Measurements from ENCODE around the gene PTPRK. TPM values are rescaled to one million over a fixed set of nuclear protein-coding genes. Genes with fewer than 3 reads are reported as not detected.

PTPRK gene
- total and polyA plus RNA-seq, 5 experiments from 2014 or later, result 3.7 to 7.5 (median 6.3) TPM

GRCh38 chr6:128158496-128158895 is 361.9 kb downstream of the PTPRK start:
- ATAC-seq, result no peak
- no peak overlapping the region for H3K4me3 Mint-ChIP-seq
- POLR2A ChIA-PET, result no interaction called here

DNA sequence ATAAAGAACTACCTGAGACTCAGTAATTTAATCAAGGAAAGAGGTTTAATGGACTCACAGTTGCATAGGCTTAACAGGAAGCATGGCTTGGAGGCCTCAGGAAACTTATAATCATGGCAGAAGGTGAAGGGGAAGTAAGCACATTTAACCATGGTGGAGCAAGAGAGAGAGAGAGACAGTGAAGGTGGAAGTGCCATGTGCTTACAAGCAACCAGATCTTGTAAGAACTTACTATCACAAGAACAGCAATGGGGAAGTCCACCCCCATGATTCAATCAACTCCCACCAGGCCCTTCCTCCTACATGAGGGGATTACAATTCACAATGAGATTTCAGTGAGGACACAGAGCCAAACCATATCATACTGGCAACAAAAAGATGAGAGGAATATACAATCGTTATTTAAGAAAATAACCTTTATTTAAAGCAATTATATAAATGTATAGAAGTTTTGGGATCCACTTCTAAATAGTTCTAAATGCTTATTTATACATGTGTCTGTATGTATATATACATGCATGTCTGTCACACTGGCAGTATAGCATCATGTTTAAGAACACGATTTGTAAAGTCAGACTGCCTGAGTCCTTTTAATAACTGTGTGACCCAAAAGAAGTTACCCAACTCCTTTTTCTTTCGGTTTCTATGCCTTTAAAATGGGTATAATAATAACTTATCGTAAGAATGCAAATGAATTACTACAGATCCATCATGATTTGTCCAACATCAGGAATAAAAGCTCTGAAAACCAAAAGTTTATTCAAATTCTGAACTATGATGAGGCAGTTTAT is 363.9 kb downstream of the PTPRK start:
- POLR2A ChIA-PET, result no interaction called here

More at GRCh38 chr6:128158496-128158895, 361.9 kb downstream of the PTPRK start:
- H3K27me3 Mint-ChIP-seq, result no peaks in the 10 kb centered on the region
- H3K9me3 Mint-ChIP-seq, result no peaks in the 10 kb centered on the region
- no peak overlapping the region for H3K27ac Mint-ChIP-seq
- DNase-seq, result no peak
- H3K36me3 Mint-ChIP-seq, result peaks cover 0 to 4% (median 0%) of the 10 kb centered on the region in 3 donors
- peaks cover 0 to 13% (median 4%) of the 10 kb centered on the region in 4 donors for H3K4me1 Mint-ChIP-seq

DNA sequence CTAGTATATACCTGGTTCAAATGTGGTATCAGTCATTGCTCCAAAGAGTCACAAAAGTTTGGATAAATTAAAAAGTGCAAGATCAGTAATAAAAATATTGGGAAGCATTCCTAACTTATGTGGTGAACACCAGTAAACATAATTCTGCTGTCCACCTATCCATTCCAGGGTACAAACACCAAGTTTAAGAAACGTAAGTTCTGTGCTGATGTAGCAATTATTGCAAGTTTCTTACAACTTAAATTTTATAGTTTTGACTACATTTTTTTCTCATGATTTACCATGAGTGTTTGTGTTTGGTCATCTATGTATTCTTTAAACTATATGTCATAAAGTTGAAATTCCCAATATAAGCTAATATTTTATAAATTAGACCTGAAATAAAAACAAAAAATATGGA is 364.6 kb downstream of the PTPRK start:
- POLR2A ChIA-PET, result no interaction called here
- no peak overlapping the region for H3K4me3 Mint-ChIP-seq
- peaks cover 2 to 13% (median 4%) of the 10 kb centered on the region in 4 donors for H3K4me1 Mint-ChIP-seq
- H3K36me3 Mint-ChIP-seq, result peaks cover 0 to 4% (median 0%) of the 10 kb centered on the region in 3 donors
- no peaks in the 10 kb centered on the region for H3K9me3 Mint-ChIP-seq
- ATAC-seq (no peak), DNase-seq (no peak)
- H3K27me3 Mint-ChIP-seq, result no peaks in the 10 kb centered on the region
- H3K27ac Mint-ChIP-seq, result peak overlapping the region in 1 of 10 donors; percentile 44

More for the DNA sequence above, 363.9 kb downstream of the PTPRK start:
- no peak for ATAC-seq
- Mint-ChIP-seq H3K4me1 (peaks cover 2 to 13% (median 4%) of the 10 kb centered on the region in 4 donors), H3K4me3 (no peak overlapping the region), H3K27ac (peak overlapping the region in 1 of 10 donors; percentile 40), H3K27me3 (no peaks in the 10 kb centered on the region), H3K9me3 (no peaks in the 10 kb centered on the region), H3K36me3 (peaks cover 0 to 4% (median 0%) of the 10 kb centered on the region in 3 donors)
- DNase-seq, result no peak

DNA sequence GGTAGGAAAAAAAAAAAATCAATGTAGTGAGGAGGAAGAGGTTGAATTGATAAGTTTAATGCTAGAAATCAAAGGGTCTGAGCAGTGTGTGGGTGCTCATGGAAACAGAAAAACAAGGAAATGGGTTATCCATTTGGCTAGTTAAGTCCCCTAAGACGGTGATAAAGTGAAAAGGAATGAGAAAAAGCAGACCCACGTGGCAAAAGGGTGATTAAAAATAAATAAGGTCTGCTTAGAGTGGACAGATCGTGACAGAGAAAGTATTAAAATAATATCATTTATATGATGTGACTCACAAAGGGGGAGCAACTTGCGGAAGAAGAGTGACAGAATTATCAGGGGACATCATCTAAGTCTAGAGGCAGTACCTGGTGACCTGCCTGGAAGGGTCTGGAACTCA is 367.8 kb downstream of the PTPRK start:
- POLR2A ChIA-PET, result no interaction called here
- DNase-seq, result no peak
- Mint-ChIP-seq H3K27me3 (no peaks in the 10 kb centered on the region), H3K4me1 (peaks cover 3 to 9% (median 3%) of the 10 kb centered on the region in 4 donors), H3K36me3 (peaks cover 0 to 4% (median 0%) of the 10 kb centered on the region in 3 donors), H3K27ac (no peak overlapping the region), H3K4me3 (no peak overlapping the region), H3K9me3 (no peaks in the 10 kb centered on the region)
- no peak for ATAC-seq

DNA sequence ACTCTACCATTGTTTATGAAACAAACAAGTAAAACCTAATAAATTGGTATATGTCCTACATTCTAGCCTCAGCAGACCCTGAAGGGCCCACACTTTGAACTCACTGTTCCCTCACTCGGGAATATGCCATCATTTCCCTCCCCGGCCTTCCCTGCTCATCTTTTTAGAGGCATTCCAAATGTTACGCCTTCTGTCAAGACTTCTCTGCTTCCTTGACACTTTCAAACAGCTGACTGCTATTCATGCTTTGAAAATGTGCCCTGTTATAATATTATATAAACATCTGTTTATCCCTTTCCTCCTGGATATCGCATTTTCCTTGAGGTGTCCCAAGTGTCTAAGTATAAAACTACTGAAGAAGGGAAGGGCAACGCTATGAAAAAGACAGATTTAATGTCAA is 370.0 kb downstream of the PTPRK start:
- no peak for ATAC-seq
- Mint-ChIP-seq H3K4me1 (peaks cover 0 to 7% (median 3%) of the 10 kb centered on the region in 4 donors), H3K4me3 (no peak overlapping the region), H3K36me3 (no peaks in the 10 kb centered on the region), H3K9me3 (no peaks in the 10 kb centered on the region), H3K27me3 (no peaks in the 10 kb centered on the region), H3K27ac (no peak overlapping the region)
- POLR2A ChIA-PET, result no interaction called here
- no peak for DNase-seq

GRCh38 chr6:128149796-128150195 is 370.6 kb downstream of the PTPRK start:
- DNase-seq, result no peak
- ATAC-seq, result no peak
- H3K27me3 Mint-ChIP-seq, result no peaks in the 10 kb centered on the region
- H3K9me3 Mint-ChIP-seq, result no peaks in the 10 kb centered on the region
- no peaks in the 10 kb centered on the region for H3K36me3 Mint-ChIP-seq
- peaks cover 3 to 10% (median 5%) of the 10 kb centered on the region in 4 donors for H3K4me1 Mint-ChIP-seq
- no peak overlapping the region for H3K27ac Mint-ChIP-seq
- POLR2A ChIA-PET, result no interaction called here
- H3K4me3 Mint-ChIP-seq, result no peak overlapping the region

GRCh38 chr6:128144320-128144719 is 376.1 kb downstream of the PTPRK start:
- H3K27me3 Mint-ChIP-seq, result no peaks in the 10 kb centered on the region
- peaks cover 9 to 29% (median 15%) of the 10 kb centered on the region in 4 donors for H3K4me1 Mint-ChIP-seq
- DNase-seq (no peak), ATAC-seq (no peak)
- H3K9me3 Mint-ChIP-seq, result no peaks in the 10 kb centered on the region
- H3K36me3 Mint-ChIP-seq, result no peaks in the 10 kb centered on the region
- no peak overlapping the region for H3K27ac Mint-ChIP-seq
- POLR2A ChIA-PET, result no interaction called here
- no peak overlapping the region for H3K4me3 Mint-ChIP-seq

- H3K27ac Mint-ChIP-seq, result no peak overlapping the region
- H3K4me3 Mint-ChIP-seq, result no peak overlapping the region
- DNase-seq (no peak), ATAC-seq (no peak)
- peaks cover 12 to 28% (median 15%) of the 10 kb centered on the region in 4 donors for H3K4me1 Mint-ChIP-seq
- H3K36me3 Mint-ChIP-seq, result no peaks in the 10 kb centered on the region
- POLR2A ChIA-PET, result no interaction called here
- H3K27me3 Mint-ChIP-seq, result no peaks in the 10 kb centered on the region
- H3K9me3 Mint-ChIP-seq, result no peaks in the 10 kb centered on the region
Measured at GRCh38 chr6:128141932-128142331, 378.5 kb downstream of the PTPRK start.

GRCh38 chr6:128139519-128139918 is 380.9 kb downstream of the PTPRK start:
- Mint-ChIP-seq H3K4me3 (no peak overlapping the region), H3K9me3 (no peaks in the 10 kb centered on the region)
- ATAC-seq, result no peak

DNA sequence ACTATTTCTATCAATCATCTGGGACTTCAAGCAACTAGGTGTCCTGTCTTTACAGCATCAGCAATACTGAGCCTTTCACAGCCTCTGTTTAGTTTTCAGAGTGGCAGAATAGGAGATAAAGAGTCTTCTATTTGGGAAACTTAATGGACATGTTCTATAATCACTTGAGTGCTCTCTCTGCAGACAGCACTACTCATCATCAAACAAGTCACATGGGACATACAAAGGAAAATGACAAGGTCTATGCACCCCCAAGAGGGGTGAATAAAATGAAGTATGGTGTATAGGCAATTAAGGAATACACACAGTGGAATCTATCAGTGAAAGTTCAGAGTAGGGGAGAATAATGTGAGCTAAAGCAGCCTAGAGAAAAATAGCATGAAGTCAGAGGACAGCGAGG is 381.7 kb downstream of the PTPRK start:
- Mint-ChIP-seq H3K9me3 (no peaks in the 10 kb centered on the region), H3K4me1 (peaks cover 1 to 14% (median 7%) of the 10 kb centered on the region in 4 donors), H3K27me3 (no peaks in the 10 kb centered on the region), H3K27ac (no peak overlapping the region), H3K4me3 (no peak overlapping the region), H3K36me3 (peaks cover 0 to 3% (median 0%) of the 10 kb centered on the region in 3 donors)
- no peak for ATAC-seq
- no peak for DNase-seq
- POLR2A ChIA-PET, result no interaction called here

More at GRCh38 chr6:128139519-128139918, 380.9 kb downstream of the PTPRK start:
- Mint-ChIP-seq H3K36me3 (peaks cover 0 to 3% (median 0%) of the 10 kb centered on the region in 3 donors), H3K27ac (peak overlapping the region in 1 of 10 donors; percentile 11), H3K4me1 (peaks cover 8 to 22% (median 12%) of the 10 kb centered on the region in 4 donors), H3K27me3 (no peaks in the 10 kb centered on the region)
- POLR2A ChIA-PET, result no interaction called here
- no peak for DNase-seq

DNA sequence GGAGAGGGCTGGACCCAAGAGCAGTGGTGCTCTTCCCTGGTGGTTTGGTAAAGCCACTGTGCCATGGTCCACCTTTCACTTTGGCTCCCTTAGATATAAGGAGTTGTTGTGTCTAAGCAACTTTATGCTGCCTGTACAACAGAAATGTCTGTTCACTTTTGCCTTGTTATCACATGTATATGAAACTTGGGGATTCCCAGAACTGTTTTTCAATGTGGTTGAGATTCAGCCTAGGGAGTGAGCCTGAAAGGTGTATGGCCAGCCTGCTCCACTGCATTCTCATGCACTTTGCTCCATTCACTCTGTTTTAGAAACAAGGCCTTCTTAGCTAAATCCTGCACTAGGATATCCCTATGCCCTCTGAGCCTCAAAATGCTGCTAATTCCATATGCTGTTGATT is 385.1 kb downstream of the PTPRK start:
- POLR2A ChIA-PET, result no interaction called here

DNA sequence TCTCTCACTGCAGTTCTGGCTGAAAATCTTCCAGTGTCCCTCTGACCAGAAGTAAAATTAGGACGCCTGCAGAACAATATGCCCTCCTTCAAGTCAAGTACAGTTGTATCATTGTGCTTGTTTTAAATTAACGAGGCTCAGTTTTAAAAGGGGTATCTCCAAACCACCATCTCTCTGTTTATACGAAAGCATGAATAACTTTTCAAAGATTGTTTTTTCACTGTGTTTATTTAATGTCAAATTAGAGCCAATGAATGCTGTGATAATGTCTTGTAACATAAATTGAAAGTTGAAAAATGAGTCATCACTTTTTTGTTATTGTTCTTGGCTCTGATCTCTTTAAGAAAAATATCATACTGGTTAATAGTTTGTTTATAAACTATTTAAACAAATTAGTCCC is 388.8 kb downstream of the PTPRK start:
- no peak overlapping the region for H3K4me3 Mint-ChIP-seq
- POLR2A ChIA-PET, result interaction anchor here (0.9 kb wide), 1 partner anchor 12 kb away, joined by 3 read pairs; no protein-coding TSS in a partner anchor

More for the DNA sequence above, 385.1 kb downstream of the PTPRK start:
- no peak overlapping the region for H3K4me3 Mint-ChIP-seq
- H3K36me3 Mint-ChIP-seq, result peaks cover 0 to 4% (median 3%) of the 10 kb centered on the region in 3 donors
- DNase-seq, result no peak
- no peak overlapping the region for H3K27ac Mint-ChIP-seq
- H3K27me3 Mint-ChIP-seq, result no peaks in the 10 kb centered on the region
- no peak for ATAC-seq
- peaks cover 0 to 2% (median 0%) of the 10 kb centered on the region in 9 donors for H3K9me3 Mint-ChIP-seq
- H3K4me1 Mint-ChIP-seq, result peaks cover 0 to 12% (median 7%) of the 10 kb centered on the region in 4 donors

DNA sequence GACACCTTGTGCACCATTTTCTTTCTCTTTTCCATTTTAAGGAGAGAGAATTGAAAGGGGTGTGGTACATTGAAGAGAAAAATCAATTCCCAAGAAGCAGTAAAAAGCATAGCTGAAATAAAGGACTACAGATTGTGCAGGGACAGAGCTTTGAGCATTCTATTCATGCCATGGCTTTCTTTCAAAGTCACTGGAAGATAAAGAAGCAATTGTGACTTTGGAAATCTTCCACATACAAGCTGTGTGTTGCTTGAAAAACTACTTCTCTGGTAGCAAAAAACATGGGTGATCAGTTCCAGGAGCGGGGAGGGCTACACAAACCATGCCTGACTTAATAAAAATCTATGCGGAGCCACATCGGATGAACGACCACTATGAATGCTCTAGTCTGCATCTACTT is 389.4 kb downstream of the PTPRK start:
- ATAC-seq (no peak), DNase-seq (no peak)
- no peaks in the 10 kb centered on the region for H3K27me3 Mint-ChIP-seq
- H3K27ac Mint-ChIP-seq, result no peak overlapping the region
- H3K4me1 Mint-ChIP-seq, result peaks cover 0 to 8% (median 0%) of the 10 kb centered on the region in 4 donors
- POLR2A ChIA-PET, result no interaction called here
- H3K9me3 Mint-ChIP-seq, result peaks cover 0 to 4% (median 0%) of the 10 kb centered on the region in 9 donors
- peaks cover 0 to 13% (median 4%) of the 10 kb centered on the region in 3 donors for H3K36me3 Mint-ChIP-seq
- H3K4me3 Mint-ChIP-seq, result no peak overlapping the region

More for the DNA sequence above, 388.8 kb downstream of the PTPRK start:
- no peaks in the 10 kb centered on the region for H3K27me3 Mint-ChIP-seq
- no peak for DNase-seq
- no peak overlapping the region for H3K27ac Mint-ChIP-seq
- H3K36me3 Mint-ChIP-seq, result peaks cover 0 to 11% (median 4%) of the 10 kb centered on the region in 3 donors
- peaks cover 0 to 8% (median 0%) of the 10 kb centered on the region in 4 donors for H3K4me1 Mint-ChIP-seq
- peaks cover 0 to 4% (median 0%) of the 10 kb centered on the region in 9 donors for H3K9me3 Mint-ChIP-seq
- ATAC-seq, result no peak
